ENCODE measurements around the gene PEG3. TPM values are rescaled to one million over a fixed set of nuclear protein-coding genes. Genes with fewer than 3 reads are reported as not detected.
"Not testable (repeated sequence)": the region's sequence is repeated elsewhere in the genome, so short reads cannot be mapped to it uniquely, and the experiment has no call there.

The PEG3 gene
- total and polyA plus RNA-seq, 10 donors = 0.20 to 11.3 (median 2.5) TPM

DNA sequence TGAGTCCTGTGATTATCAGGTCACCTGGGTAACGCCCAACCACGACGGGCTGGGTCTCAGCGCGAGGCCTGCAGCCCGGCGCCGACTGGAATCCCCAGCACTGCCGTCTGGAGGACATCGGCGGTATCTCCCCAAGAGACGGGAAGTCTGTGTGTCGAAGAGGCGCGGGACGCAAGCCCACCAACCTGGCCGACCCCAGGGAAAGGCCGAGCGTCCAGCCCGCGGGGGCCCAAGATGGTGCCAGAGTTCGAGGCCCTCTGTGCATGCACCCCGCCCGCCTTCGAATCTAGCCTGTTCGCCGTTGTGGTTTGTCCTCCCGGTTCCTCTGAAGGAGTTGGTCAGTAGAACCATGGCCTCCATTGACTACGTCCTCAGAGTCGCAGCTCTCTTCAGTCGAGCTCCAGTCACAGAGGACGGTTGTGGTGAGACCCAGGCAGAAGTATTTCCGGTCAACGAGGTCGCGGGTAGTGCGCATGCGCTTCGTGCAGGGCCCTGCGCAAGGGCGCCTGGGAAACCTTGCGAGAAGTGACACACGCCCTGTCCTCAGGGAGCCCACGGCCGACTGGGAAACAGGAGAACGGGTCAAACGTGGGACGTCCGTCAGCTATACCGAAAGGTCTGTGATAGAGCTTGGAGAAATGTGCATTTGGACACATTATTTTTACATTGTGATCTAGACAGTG, 24.1 kb upstream of the PEG3 start:
- intact Hi-C loops (cut with DNase I; ENCODE audit: low total_unique reads) = no loop called here
- H3K4me1 ChIP-seq = no peaks in the 10 kb centered on the region
- no peak overlapping the region for H3K27ac ChIP-seq
- H3K9me3 ChIP-seq = peaks cover 0 to 85% (median 54%) of the 10 kb centered on the region in 8 donors
- TF ChIP-seq, protein P1, sequence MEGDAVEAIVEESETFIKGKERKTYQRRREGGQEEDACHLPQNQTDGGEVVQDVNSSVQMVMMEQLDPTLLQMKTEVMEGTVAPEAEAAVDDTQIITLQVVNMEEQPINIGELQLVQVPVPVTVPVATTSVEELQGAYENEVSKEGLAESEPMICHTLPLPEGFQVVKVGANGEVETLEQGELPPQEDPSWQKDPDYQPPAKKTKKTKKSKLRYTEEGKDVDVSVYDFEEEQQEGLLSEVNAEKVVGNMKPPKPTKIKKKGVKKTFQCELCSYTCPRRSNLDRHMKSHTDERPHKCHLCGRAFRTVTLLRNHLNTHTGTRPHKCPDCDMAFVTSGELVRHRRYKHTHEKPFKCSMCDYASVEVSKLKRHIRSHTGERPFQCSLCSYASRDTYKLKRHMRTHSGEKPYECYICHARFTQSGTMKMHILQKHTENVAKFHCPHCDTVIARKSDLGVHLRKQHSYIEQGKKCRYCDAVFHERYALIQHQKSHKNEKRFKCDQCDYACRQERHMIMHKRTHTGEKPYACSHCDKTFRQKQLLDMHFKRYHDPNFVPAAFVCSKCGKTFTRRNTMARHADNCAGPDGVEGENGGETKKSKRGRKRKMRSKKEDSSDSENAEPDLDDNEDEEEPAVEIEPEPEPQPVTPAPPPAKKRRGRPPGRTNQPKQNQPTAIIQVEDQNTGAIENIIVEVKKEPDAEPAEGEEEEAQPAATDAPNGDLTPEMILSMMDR (IDR thresholded peaks at IDR 0.05 in 8 of 11, conservative IDR thresholded peaks at IDR 0.05 in 3 of 11) = no peak
- no peak for TF ChIP-seq POLR2AphosphoS5 (IDR thresholded peaks at IDR 0.05)
- no peak for TF ChIP-seq POLR2A (IDR thresholded peaks at IDR 0.05)
- H3K4me3 ChIP-seq = no peak overlapping the region
- DNase-seq = no peak
- no peaks in the 10 kb centered on the region for H3K36me3 ChIP-seq
- WGBS, 5 donors = 50 to 82% (median 58%) methylated on average over 30 to 50 of the region's 50 CpGs
- H3K27me3 ChIP-seq (replicated peaks in 1 of 7) = peaks cover 0 to 8% (median 0%) of the 10 kb centered on the region in 7 donors

DNA sequence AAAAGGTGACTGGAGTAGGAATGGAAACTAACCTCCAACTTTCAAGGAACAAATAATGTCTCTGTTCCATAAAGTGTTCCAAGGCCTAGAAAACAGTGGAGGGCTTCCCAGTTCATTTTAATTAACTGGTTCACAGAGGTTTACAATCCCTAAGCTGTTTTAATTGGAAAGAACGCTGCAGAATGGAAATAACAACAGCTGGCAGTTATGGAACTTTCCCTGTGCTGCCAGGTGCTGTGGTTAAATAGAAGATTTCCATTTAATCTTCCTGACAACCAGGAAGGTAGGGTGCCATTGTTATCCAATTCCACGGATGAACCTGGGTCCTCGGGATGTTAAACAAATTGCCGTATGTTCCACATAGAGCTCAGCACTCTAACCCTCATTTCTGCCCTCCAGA, 22.2 kb upstream of the PEG3 start:
- Histone ChIP-seq H3K4me1 (no peaks in the 10 kb centered on the region), H3K4me3 (no peak overlapping the region), H3K9me3 (peaks cover 0 to 83% (median 51%) of the 10 kb centered on the region in 8 donors), H3K27me3 (replicated peaks in 1 of 7) (peaks cover 0 to 8% (median 0%) of the 10 kb centered on the region in 7 donors), H3K27ac (no peak overlapping the region), H3K36me3 (no peaks in the 10 kb centered on the region)
- WGBS, 5 donors = 83 to 89% (median 88%) methylated on average over 4 of the region's 4 CpGs
- TF ChIP-seq, protein P1 (IDR thresholded peaks at IDR 0.05 in 8 of 11, conservative IDR thresholded peaks at IDR 0.05 in 3 of 11) = no peak
- TF ChIP-seq POLR2A (IDR thresholded peaks at IDR 0.05) = no peak
- TF ChIP-seq POLR2AphosphoS5 (IDR thresholded peaks at IDR 0.05) = no peak
- intact Hi-C loops (cut with DNase I; ENCODE audit: low total_unique reads) = no loop called here
- no peak for DNase-seq

DNA sequence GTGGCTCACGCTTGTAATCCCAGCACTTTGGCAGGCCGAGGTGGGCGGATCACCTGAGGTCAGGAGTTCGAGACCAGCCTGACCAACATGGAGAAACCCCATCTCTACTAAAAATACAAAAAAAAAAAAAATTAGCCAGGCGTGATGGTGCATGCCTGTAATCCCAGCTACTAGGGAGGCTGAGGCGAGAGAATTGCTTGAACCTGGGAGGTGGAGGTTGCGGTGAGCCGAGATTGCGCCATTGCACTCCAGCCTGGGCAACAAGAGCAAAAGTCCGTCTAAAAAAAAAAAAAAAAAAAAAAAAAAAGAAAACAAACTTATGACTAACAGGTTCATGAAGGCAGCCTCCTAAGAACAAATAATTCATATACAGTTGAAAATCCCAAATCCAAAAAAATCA, 19.9 kb upstream of the PEG3 start:
- H3K4me3 ChIP-seq; H3K4me1 ChIP-seq; H3K36me3 ChIP-seq; H3K27ac ChIP-seq; DNase-seq; H3K27me3 ChIP-seq (replicated peaks in 1 of 7); intact Hi-C loops (cut with DNase I; ENCODE audit: low total_unique reads): not testable (repeated sequence)
- peaks cover 0 to 81% (median 45%) of the 10 kb centered on the region in 8 donors for H3K9me3 ChIP-seq
- WGBS, 5 donors = 86 to 93% (median 90%) methylated on average over 10 of the region's 10 CpGs

DNA sequence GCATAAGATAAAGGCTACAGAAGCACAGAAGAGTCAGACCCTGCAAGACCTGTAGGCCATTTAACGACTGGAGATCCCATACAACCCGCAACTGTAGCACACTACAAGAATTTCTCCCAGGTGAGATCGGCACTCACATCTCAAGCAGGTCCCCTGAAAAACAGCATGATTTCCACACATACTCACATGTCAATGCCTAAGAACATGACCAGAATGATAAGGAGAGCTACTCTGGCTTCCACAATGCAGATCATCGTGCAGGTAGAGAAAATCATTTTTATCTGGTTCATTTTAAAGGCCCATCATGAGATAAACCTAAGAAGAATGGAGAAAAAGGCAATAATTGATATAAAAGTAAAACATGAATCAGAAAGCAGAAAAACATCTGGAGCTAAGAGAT, 17.5 kb upstream of the PEG3 start:
- Histone ChIP-seq H3K4me1 (no peaks in the 10 kb centered on the region), H3K27me3 (replicated peaks in 1 of 7) (peaks cover 0 to 7% (median 0%) of the 10 kb centered on the region in 7 donors), H3K9me3 (peaks cover 0 to 80% (median 41%) of the 10 kb centered on the region in 8 donors), H3K36me3 (no peaks in the 10 kb centered on the region), H3K4me3 (no peak overlapping the region), H3K27ac (no peak overlapping the region)
- no peak for DNase-seq
- TF ChIP-seq, protein P1 (IDR thresholded peaks at IDR 0.05 in 8 of 11, conservative IDR thresholded peaks at IDR 0.05 in 3 of 11) = no peak
- TF ChIP-seq POLR2A (IDR thresholded peaks at IDR 0.05) (no peak), POLR2AphosphoS5 (IDR thresholded peaks at IDR 0.05) (no peak)
- intact Hi-C loops (cut with DNase I; ENCODE audit: low total_unique reads) = no loop called here
- 79 to 93% (median 88%) methylated on average over 4 of the region's 4 CpGs for WGBS, 5 donors
